SIG-M5 treated with dmso at 0.1 percent for 504 hours (cell line): ENCODE measurements around the gene UBR1.
A peak's percentile ranks its signal among the peaks of the same experiment; 100 is the strongest.

ENCODE experiments used
- DNase-seq: peaks from one replicate; lab custom pipeline; 2025; ENCODE audit not compliant: unreplicated experiment; lab: John Stamatoyannopoulos, UW

The UBR1 gene

DNA sequence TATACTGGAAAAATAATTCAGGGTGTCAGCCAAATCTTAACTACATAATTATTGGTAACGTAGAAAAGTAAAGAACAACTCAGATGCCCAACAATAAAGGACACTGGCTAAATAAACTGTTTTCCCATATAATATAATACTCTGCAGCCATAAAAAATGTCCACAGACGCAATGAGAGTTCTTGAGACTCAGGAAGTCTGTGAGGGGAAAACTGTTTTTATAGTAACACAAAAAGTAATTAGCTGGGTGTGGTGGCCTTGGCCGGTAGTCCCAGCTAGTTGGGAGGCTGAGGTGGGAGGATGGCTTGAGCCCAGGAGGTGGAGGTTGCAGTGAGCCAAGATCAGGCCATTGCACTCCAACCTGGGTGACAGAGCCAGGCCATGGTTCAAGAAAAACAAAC lies 5.5 kb upstream of the UBR1 start:
- no peak for DNase-seq

DNA sequence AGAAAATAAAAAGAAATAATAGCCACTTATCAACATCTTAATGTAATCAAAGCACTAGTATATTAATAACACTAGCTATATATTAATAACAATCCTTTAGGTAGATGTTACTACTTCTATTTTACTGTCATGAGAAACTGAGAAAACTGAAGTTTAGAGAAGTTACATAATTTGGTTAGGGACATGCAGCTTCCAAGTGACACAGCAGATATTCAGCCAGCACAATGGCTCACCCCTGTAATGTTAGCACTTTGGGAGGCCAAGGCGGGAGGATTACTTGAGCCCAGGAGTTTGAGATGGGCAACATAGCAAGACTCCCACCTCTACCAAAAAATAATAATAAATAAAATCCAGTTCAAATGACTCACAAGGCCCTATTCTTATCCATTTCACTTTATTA lies 1.9 kb upstream of the UBR1 start:
- peak; percentile 42 for DNase-seq

DNA sequence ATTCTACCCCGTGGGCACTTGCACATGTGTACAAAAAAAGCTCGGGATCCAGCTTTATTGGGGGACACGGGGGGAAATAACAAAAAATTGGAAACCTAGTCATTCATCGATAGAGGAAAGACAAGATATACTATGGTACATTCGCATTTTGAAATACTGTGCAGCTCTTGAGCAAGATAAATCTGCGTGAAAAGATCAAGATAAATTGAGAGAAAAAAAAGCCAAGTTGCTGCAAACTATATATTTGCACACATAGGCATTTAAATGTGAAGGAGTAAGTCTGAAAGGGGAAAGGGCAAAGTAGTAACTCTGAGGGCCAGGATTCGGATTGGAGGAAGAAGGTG lies 620 bp upstream of the UBR1 start:
- DNase-seq: no peak

DNA sequence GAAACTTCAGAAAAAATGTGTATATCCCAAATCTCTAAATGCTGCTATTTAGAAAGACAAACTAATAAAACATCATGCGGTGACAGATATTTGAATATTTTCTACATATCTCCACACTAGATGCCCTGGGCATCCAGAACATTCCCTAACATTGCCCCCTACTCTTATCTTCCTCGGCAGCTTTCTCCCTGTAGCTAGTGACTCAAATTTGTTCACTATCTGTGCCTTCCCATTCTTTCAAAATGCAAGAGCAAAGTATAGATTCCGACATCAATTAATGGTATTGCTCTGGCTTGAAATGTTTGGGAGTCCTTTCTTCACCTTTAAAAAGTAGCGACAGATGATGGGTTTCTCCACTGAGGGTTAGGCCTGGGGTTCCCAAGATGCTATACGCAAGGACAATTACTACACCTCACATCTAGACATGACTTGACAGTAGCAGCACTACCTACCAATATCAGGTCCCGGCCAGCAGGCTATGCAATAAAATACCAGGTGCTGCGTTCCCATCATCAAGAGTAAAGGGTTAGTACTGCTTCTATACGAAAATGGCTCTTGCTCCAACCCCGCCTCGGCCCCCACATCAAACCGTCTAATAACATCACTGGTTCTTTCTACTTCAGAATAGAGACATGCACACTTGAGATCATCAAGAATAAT lies 631 bp downstream of the UBR1 start:
- peak; percentile 10 for DNase-seq

DNA sequence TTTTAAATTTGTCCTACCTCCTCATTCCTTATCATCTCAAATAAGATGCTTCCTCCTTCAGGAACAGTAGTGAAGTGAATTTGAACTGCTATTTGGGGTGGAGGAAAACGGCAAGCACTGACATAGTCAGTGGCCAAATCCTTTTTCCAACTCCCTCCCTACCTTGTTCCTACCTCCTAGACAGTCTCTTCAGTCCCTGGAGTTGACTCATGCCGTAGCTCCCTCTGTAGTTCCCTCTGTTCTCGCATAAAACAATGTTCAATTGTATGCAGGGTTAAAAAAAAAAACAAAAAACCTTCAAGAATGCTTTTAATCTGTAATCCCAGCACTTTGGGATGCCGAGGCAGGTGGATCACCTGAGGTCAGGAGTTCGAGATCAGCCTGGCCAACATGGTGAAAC lies 1.4 kb downstream of the UBR1 start:
- DNase-seq: no peak

DNA sequence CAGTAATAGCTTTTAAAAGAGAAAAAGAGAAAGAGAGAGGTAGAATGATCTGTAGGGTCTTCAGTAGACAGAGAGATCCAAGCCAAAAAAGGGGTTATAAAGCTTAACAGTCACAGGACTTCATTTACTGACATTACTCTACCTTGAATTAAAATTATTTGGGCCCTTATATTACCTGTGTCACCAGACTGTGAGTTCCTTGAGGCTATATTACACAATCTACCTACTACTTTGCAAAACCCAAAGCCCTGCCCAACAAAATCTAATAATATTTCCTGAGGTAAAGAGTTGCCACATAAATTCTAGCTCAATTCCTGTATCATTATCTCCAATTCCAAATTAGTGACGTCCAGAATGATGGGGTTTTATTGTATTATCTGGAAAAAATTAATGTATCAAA lies 1.9 kb downstream of the UBR1 start:
- DNase-seq: no peak

DNA sequence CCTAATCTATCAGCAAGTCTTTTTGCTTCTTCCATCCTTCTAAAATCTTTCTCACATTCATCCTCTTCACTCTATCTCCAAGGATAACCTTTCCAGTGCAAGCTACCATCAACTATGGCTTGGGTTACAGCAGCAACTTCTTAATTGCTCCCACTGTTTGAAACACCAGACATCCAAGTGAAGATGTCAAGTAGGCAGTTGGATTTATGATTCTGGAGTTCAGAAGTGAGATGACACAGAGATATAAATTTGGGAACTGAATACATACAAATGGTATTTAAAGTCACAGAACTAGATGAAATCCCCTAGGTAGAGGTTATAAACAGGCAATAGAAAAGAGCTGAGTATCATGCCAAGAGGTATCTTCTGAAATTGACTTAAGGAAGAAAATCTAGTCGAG lies 3.7 kb downstream of the UBR1 start:
- no peak for DNase-seq

DNA sequence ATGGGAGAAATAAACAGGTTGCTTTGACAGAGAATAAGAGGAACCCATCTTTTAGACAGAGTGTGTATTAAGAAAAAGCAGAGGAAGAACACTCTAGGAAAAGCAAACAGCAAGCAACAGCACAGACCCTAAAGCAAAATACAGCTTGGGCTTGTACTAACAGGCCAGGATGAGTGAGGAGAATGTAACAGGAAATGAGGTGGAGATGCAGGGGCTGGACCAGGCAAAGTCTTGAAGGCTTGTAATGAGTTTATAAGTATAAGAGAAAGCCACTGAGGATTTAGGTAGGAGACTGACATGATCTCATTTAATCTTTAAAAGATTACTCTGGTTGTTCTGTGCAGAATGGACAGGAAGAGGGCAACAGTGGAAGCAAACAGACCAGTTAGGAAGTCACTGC lies 4.9 kb downstream of the UBR1 start:
- no peak for DNase-seq

DNA sequence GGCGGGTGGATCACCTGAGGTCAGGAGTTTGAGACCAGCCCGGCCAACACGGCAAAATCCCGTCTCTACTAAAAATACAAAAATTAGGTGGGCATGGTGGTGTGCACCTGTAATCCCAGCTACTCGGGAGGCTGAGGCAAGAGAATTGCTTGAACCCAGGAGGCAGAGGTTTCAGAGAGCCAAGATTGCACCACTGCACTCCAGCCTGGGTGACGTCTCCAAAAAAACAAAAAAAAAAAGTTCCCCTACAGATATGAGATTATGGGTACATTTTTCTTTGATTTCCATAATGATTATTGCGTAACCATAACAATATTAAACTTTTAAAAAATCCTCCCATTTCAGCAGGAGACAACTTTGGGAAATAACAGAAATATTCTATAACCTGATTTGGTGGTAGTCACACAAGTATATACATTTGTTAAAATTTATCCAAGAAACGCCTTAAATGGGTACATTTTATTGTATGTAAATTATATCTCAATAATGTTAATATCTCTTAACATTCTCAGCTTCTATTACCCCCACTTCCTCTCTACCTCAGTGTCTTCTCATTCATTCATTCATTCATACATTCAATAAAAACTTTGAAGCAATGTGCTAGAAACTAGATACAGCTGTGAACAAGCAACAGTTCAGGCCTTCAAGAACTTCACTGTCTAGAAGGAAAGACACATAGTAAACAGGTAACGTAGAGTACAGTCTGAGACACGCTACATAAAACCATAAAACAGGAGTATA lies 6.6 kb downstream of the UBR1 start:
- DNase-seq: no peak

DNA sequence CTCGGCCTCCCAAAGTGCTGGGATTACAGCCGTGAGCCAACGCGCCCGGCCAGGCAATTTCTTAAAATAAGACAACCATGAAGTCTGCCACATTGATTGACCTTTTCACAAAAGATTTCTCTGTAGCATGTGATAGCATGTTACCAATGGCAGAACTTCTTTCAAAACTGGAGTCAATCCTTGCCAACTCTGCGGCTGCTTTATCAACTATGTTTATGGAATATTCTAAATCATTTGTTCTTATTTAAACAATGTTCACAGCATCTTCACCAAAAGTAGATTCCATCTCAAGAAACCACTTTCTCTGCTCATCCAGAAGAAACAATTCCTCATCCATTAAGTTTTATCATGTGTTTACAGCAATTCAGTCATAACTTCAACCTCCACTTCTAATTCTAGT lies 9.4 kb downstream of the UBR1 start:
- DNase-seq: no peak

DNA sequence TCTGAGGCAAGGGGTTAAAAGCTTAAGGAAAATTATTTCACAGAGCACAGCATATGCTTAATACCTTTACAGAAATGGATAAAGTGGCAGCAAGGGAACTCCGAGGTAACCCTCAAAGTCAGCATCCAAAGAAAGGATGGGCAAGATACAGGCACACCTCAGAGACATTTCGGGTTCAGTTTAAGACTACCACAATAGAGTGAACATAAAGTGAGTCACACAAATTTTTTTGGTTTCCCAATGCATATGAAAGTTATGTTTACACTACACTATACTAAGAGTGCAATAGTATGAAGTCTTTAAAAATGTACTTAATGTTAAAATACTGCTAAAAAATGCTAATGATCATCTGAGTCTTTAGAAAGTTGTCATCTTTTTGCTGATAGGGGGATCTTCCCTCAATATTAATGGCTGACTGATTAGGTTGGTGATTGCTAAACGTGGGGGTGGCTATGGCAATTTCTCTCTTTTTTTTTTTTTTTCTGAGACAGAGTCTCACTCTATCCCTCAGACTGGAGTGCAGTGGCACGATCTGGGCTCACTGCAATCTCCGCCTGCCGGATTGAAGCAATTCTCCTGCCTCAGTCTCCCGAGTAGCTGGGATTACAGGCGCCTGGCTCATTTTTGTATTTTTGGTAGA lies 10.0 kb downstream of the UBR1 start:
- DNase-seq: no peak

DNA sequence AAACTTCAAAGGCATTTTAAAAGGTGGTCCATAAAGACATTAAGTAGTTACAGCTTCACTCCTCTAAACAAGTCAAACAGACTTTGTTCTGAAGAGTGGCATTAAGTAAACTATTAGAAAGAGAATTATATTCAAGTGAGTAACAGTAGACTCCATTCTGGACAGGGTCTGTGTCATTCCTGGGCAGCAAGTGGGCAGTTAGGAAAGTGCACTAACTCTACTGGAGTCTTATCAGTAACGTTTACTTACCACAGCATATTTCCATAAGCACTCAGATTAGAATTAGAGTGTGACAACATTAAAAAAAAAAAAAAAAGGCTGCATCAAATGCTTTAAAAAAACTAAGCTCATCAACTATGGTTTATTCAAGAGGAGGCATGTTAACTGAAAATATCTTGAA lies 10.6 kb downstream of the UBR1 start:
- no peak for DNase-seq

DNA sequence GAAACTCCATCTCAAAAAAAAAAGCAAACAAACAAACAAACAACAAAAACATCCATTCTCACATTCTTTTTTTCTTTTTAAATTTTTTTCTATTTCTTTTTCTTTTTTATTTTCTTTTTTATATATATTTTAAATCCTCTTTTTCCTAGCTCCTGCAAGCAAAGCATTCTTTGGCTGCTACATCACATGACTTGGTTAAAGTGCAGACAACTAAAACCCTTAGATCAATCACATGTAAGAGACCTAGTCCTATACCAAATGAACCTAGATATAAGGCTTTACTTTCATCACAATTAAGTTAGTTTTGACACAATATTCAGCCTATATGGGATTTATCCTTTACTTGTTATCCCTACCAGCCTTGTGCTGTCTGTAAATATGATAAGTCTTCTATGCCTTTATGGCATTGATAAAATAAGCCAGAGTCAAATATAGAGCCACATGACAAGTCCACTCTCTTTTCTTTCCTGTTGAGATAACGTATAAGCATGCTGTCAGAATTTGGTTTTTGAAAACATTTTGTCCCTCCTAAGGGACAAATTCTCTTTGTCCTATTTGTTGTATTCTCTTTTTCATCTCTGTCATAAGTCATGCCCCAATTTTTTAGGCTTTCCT lies 11.3 kb downstream of the UBR1 start:
- no peak for DNase-seq

DNA sequence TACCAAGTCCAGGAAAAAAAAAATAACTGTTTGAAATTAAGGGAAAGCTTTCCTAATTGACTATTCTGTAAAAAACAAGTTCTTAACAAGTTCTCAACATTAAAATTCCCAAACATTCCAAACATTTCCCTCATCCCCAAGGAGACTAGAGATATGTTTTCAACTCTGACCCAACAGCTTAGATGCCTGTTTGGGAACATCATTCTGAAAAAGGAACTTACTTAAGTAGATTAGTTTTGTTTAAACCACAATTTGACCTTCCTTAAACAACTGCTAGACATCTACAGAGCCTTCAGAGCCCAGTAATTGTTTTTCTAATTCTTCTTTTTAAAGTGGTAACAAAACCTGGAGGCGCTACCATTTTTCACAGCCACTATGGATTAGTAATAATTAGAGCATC lies 12.8 kb downstream of the UBR1 start:
- peak; percentile 14 for DNase-seq

DNA sequence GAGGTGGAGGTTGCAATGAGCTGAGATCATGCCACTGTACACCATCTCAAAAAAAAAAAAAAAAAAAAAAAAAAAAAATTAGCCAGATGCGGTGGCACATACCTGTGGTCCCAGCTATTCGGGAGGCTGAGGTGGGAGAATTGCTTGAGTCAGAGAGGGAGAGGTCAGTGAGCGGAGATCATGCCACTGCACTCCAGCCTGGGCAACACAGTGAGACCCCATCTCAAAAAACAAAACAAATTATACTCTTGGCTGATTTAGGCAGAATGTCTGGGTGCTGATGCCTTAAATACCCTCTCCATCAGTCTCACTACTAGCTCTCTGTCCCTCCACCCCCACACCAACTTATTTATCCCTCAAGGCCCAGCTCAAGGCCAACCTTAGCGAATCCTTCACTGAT lies 14.0 kb downstream of the UBR1 start:
- DNase-seq: no peak

DNA sequence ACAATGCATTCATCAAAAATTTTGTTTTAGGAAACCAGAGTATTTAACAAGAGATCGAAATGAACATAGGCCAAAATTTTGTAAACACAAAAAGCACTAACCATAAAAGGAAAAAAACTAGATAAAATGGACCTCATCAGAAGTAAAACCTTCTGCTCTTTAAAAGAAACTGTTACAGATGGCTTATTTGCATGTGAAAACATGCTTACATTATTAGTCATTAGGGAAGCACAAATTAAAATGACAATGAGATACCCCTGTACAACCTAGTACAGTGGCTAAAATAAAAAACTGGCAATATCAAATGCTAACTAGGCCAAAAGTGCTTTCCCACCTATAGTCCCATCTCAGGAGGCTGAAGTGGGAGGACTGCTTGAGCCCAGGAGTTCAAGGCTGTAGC lies 19.3 kb downstream of the UBR1 start:
- no peak for DNase-seq

DNA sequence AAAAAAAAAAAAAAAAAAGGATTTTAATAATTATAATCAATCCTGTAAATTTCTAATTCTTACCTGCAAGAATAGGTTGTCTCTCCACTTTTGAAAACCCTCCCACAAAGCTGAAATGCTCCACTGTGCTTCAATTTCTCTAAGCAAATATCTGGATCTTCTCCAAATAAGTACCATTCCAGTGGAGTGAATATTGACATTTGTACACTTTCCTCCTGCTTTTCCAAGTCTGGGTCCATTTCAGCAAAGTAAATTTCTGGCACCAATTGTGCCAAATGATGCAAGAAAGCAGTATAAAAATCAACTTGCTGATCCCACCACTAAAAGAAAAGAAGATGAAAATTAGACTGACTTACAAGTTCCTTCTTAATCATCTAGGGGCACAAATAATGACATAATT lies 19.9 kb downstream of the UBR1 start:
- no peak for DNase-seq

DNA sequence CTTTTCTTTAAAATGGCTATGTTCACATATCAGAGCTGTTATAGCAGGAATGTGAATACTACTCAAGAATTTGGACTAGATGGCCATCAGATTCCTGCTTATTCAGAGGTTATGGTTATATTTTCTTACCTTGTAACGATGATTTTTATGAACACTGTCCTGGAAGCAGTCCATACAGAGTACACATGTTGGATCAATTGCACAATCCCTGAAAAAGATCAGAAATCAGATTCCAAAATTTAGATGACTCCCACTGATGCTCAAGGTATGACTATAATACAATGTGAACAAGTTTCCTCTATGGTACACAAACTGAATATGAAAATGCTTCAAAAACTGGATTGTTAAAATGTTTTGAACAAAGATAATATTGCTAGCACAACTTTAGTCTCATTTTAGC lies 23.3 kb downstream of the UBR1 start:
- DNase-seq: no peak

DNA sequence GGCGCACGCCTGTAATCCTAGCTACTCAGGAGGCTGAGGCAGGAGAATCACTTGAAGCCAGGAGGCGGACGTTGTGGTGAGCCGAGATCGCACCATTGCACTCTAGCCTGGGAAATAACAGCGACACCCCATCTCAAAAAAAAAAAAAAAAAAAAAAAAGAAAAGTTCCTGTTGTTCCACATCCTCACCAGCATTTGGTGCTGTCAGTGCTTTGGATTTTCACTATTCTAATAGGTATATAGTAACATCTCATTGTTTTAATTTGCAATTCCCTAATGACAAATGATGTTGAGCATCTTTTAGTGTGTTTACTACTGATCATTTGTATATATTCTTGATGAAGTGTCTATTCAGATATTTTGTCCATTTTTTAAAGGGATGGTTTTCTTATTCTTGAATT lies 24.6 kb downstream of the UBR1 start:
- DNase-seq: no peak

DNA sequence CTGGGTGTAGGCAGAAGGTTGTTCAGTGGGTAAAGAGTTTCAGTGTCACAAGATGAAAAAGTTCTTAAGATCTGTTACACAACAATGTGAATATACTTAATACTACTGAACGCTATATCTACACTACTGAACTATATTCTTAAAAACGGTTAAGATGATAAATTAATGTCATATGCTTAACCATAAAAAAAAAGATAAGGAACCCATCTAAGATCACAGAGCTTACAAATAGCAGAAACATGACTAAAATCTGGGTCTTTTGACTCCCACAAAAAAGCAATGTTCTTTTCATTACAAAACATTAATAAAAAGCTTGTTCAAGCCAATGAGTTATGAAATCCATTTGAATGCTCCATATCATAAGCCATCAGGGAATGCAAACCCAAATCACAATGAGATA lies 34.4 kb downstream of the UBR1 start:
- no peak for DNase-seq

DNA sequence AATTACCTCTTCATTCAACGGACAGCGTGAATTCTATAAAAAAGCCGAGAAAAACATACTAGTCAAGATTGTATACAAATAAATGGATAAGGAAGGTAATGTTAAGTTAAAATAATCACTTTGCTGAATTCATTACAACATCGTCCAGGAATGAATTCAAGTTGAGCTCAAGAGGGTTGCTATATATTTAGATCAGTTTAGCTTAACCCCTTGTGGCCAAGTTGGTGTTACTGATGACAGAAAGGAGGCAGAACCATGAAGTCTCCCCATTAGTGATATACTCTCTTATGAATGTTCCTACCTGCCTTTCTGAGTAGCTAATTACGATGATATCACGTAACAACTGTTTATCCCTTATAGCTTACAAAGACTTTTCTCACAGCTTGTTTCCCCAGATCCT lies 34.9 kb downstream of the UBR1 start:
- no peak for DNase-seq

DNA sequence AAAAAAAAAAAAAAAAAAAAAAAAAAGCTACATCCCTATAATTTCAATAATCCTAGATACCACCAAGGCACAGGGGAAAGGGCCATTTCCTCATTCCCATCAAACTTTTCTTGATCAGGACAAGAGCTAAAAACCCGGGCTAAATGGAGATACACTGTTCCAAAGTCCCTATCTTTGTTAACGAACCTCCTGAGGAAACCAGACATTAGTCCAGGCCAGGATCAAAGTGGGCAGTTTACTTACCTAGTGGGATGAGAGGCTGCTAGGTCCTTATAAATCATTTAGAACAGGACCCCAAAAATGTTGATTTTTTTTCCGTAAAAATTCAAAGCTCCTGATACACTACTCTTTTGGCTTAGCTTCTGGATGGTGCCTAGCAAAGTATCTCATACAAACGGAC lies 35.6 kb downstream of the UBR1 start:
- DNase-seq: no peak
